Ishikawa (cell line): ENCODE results near the gene DROSHA.

ENCODE experiments used
- CEBPB ChIP-seq: IDR thresholded peaks from 2 replicates; pipeline ENCODE4 v1.6.1; 2012
- FOXM1 ChIP-seq: IDR thresholded peaks from 2 replicates; pipeline ENCODE4 v1.6.1; 2012; ENCODE audit warnings: low read depth, borderline replicate concordance
- MAX ChIP-seq: IDR thresholded peaks from 2 replicates; pipeline ENCODE4 v1.6.1; 2012
- REST ChIP-seq: IDR thresholded peaks from 2 replicates; pipeline ENCODE4 v1.6.1; 2012; ENCODE audit warnings: low read depth, mild to moderate bottlenecking
- TCF12 ChIP-seq: IDR thresholded peaks from 2 replicates; pipeline ENCODE4 v1.6.1; 2012; ENCODE audit warnings: low read depth
- TEAD4 ChIP-seq: IDR thresholded peaks from 2 replicates; pipeline ENCODE4 v1.6.1; 2012
- USF1 ChIP-seq: IDR thresholded peaks from 2 replicates; pipeline ENCODE4 v1.6.1; 2012
- YY1 ChIP-seq: IDR thresholded peaks from 2 replicates; pipeline ENCODE4 v1.6.1; 2012; ENCODE audit warnings: low read depth
- ZBTB7A ChIP-seq: IDR thresholded peaks from 2 replicates; pipeline ENCODE4 v1.6.1; 2012; ENCODE audit warnings: low read depth

- TF ChIP-seq TEAD4 (no peak), REST (no peak), FOXM1 (no peak), TCF12 (no peak), ZBTB7A (no peak), YY1 (no peak), CEBPB (no peak), MAX (no peak), USF1 (no peak)
These were observed 115.3 kb downstream of the DROSHA start for GRCh38 chr5:31416547-31416946.
